ENCODE results near the gene ZNF511. TPM values are rescaled to one million over a fixed set of nuclear protein-coding genes. Genes with fewer than 3 reads are reported as not detected.

Gene ZNF511
- total and polyA plus RNA-seq, 2 donors (not counting 1 experiment from before 2014, with no cell fraction given), result 30.7 to 45.1 TPM

DNA sequence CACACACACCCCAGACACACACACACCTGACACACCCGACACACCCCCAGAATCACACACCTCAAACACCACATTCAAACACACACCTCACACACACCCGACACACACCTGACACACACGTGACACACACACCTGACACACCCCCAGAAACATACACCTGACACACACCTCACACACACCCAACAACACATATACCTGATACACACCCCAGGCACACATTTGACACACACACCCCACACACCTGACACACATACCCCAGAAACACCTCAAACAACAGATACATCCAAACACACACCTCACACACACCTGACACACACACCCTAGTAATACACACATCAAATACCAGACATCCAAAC is 28.6 kb downstream of the ZNF511 start:
- TF ChIP-seq CTCF (IDR thresholded peaks at IDR 0.05) (no peak), EZH2 (IDR thresholded peaks at IDR 0.05; ENCODE audit: borderline replicate concordance, insufficient read depth, low read depth, low read length, poor library complexity, severe bottlenecking) (no peak)
- Mint-ChIP-seq H3K9me3 (ENCODE audit: insufficient read depth) (no peaks in the 10 kb centered on the region), H3K27me3 (peaks cover 22% of the 10 kb centered on the region), H3K4me3 (no peak overlapping the region), H3K4me1 (peaks cover 10% of the 10 kb centered on the region), H3K27ac (no peak overlapping the region)
- Histone ChIP-seq H3K4me3 (ENCODE audit: control extremely low read depth in 1 of 5, extremely low read depth in 1 of 5, insufficient read depth in 1 of 5, low read depth in 2 of 5, low read length in 4 of 5) (no peak overlapping the region), H3K4me2 (replicated peaks; ENCODE audit: low read depth, low read length, poor library complexity, severe bottlenecking) (peak overlapping the region; percentile 98), H3K36me3 (replicated peaks in 1 of 2; ENCODE audit: control extremely low read depth in 1 of 2, control insufficient read depth in 1 of 2, extremely low read depth in 1 of 2, insufficient read depth in 2 of 2, low read length in 1 of 2) (no peaks in the 10 kb centered on the region), H3K9ac (ENCODE audit: low read length) (peak overlapping the region; percentile 65), H3K4me1 (ENCODE audit: control insufficient read depth in 2 of 2, insufficient read depth in 2 of 2, low read length in 2 of 2) (peaks cover 35 to 44% of the 10 kb centered on the region in 2 donors), H3K79me2 (ENCODE audit: control insufficient read depth, insufficient read depth, low read length) (no peaks in the 10 kb centered on the region), H3K9me3 (ENCODE audit: control extremely low read depth in 1 of 3, control insufficient read depth in 2 of 3, insufficient read depth in 1 of 3, low read length in 2 of 3) (peaks cover 0 to 26% (median 0%) of the 10 kb centered on the region in 3 donors), H2AFZ (ENCODE audit: insufficient read depth, low read depth, low read length, poor library complexity, severe bottlenecking) (no peak overlapping the region), H3K27me3 (replicated peaks in 1 of 4; ENCODE audit: control extremely low read depth in 1 of 4, control insufficient read depth in 3 of 4, insufficient read depth in 4 of 4, low read length in 3 of 4) (peaks cover 0 to 64% (median 40%) of the 10 kb centered on the region in 4 experiments), H3K27ac (ENCODE audit: low read length in 2 of 2) (no peak overlapping the region), H4K20me1 (ENCODE audit: control insufficient read depth, insufficient read depth, low read length, poor library complexity, severe bottlenecking) (no peaks in the 10 kb centered on the region)
- DNase-seq, result no peak
- intact Hi-C loops (cut with micrococcal nuclease), result no loop called here
- ATAC-seq (ENCODE audit: low read depth), result no peak
- CTCF ChIA-PET, result no interaction called here
- POLR2A ChIA-PET, result no interaction called here
- WGBS (ENCODE audit: insufficient coverage), result 84% methylated on average over 3 of the region's 3 CpGs

DNA sequence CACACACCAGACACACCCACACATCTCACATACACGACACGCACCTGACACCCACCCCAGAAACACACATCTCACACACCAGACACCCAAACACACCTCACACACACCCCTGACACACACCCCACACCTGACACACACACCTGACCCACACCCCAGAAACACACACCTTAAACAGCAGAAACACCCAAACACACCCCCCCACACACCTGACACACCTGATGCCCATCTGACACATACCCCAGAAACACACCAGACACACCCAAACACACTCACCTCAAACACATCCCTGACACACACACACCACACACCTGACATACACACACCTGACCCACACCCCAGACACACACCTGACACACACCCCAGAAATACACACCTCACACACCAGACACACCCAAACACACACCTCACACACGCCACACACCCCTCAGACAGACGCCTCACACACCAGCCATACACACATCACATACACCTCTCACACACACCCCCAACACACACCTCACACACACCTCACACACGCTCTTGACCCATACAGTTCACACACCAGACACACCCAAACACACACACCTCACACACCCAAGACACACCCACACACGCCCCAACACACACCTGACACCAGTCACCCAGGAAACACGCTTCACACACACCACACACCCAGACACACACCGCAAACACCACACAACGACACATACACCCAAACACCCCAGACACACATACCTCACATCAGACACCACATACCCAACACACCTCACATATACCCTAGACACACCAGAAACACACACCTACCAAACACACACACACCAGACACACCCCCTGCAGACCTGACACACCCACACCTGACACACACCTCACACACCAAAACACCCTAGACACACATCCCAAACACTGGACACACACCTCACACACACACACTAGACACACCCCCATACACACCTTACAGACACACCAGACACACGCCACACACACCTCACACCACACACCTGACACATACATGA is 29.7 kb downstream of the ZNF511 start:
- Mint-ChIP-seq H3K27ac (no peak overlapping the region), H3K9me3 (ENCODE audit: insufficient read depth) (no peaks in the 10 kb centered on the region), H3K4me1 (peaks cover 10% of the 10 kb centered on the region), H3K27me3 (peaks cover 20% of the 10 kb centered on the region), H3K4me3 (no peak overlapping the region)
- Histone ChIP-seq H3K9me3 (ENCODE audit: control extremely low read depth in 1 of 3, control insufficient read depth in 2 of 3, insufficient read depth in 1 of 3, low read length in 2 of 3) (peaks cover 0 to 31% (median 0%) of the 10 kb centered on the region in 3 donors), H3K27me3 (replicated peaks in 1 of 4; ENCODE audit: control extremely low read depth in 1 of 4, control insufficient read depth in 3 of 4, insufficient read depth in 4 of 4, low read length in 3 of 4) (peaks cover 0 to 74% (median 45%) of the 10 kb centered on the region in 4 experiments), H3K27ac (ENCODE audit: low read length in 2 of 2) (no peak overlapping the region), H2AFZ (ENCODE audit: insufficient read depth, low read depth, low read length, poor library complexity, severe bottlenecking) (no peak overlapping the region), H4K20me1 (ENCODE audit: control insufficient read depth, insufficient read depth, low read length, poor library complexity, severe bottlenecking) (no peaks in the 10 kb centered on the region), H3K4me2 (replicated peaks; ENCODE audit: low read depth, low read length, poor library complexity, severe bottlenecking) (no peak overlapping the region), H3K79me2 (ENCODE audit: control insufficient read depth, insufficient read depth, low read length) (no peaks in the 10 kb centered on the region), H3K36me3 (replicated peaks in 1 of 2; ENCODE audit: control extremely low read depth in 1 of 2, control insufficient read depth in 1 of 2, extremely low read depth in 1 of 2, insufficient read depth in 2 of 2, low read length in 1 of 2) (no peaks in the 10 kb centered on the region), H3K4me3 (ENCODE audit: control extremely low read depth in 1 of 5, extremely low read depth in 1 of 5, insufficient read depth in 1 of 5, low read depth in 2 of 5, low read length in 4 of 5) (no peak overlapping the region), H3K9ac (ENCODE audit: low read length) (no peak overlapping the region), H3K4me1 (ENCODE audit: control insufficient read depth in 2 of 2, insufficient read depth in 2 of 2, low read length in 2 of 2) (peaks cover 35 to 44% of the 10 kb centered on the region in 2 donors)
- ChIA-PET CTCF (no interaction called here), POLR2A (no interaction called here)
- 91% methylated on average over 10 of the region's 10 CpGs for WGBS (ENCODE audit: insufficient coverage)
- intact Hi-C loops (cut with micrococcal nuclease), result no loop called here
- ATAC-seq (ENCODE audit: low read depth) (no peak), DNase-seq (no peak)
- TF ChIP-seq EZH2 (IDR thresholded peaks at IDR 0.05; ENCODE audit: borderline replicate concordance, insufficient read depth, low read depth, low read length, poor library complexity, severe bottlenecking) (no peak), CTCF (IDR thresholded peaks at IDR 0.05) (no peak)
